Progenitor cell of endocrine pancreas (in vitro differentiated cells): ENCODE results near the gene LRCH1. TPM values are rescaled to one million over a fixed set of nuclear protein-coding genes. Genes with fewer than 3 reads are reported as not detected.

Experiments used
- DNase-seq: peaks from one replicate; pipeline ENCODE4 v3.0.0; 2021; ENCODE audit warnings: low spot score; ENCODE audit not compliant: unreplicated experiment
- H3K27ac Mint-ChIP-seq: 2 replicates; pipeline ENCODE4 v1.8.0; 2021; ENCODE audit warnings: mild to moderate bottlenecking, moderate library complexity, mixed read lengths
- H3K27me3 Mint-ChIP-seq: 2 replicates; pipeline ENCODE4 v1.8.0; 2021; ENCODE audit warnings: mixed read lengths
- H3K36me3 Mint-ChIP-seq: 2 replicates; pipeline ENCODE4 v1.8.0; 2022; ENCODE audit warnings: mixed read lengths; ENCODE audit not compliant: insufficient read depth
- H3K4me1 Mint-ChIP-seq: 2 replicates; pipeline ENCODE4 v1.8.0; 2021; ENCODE audit warnings: low read depth, mixed read lengths
- H3K4me3 Mint-ChIP-seq: 2 replicates; pipeline ENCODE4 v1.8.0; 2021; ENCODE audit warnings: low read depth, mild to moderate bottlenecking, moderate library complexity, mixed read lengths
- H3K9me3 Mint-ChIP-seq: 2 replicates; pipeline ENCODE4 v1.8.0; 2021; ENCODE audit warnings: low read depth, mixed read lengths
- total RNA-seq: library from RNA; stranded (reverse); gene quantifications from 2 replicates; pipeline ENCODE4 v1.2.1, GENCODE V29; 2021
- TF ChIP-seq, protein P1 (sequence below): fragments of 200-600 bp; sonication (generic); IDR thresholded peaks from one replicate; pipeline ENCODE4 v1.5.0; 2021; ENCODE audit warnings: antibody characterized with exemption, mild to moderate bottlenecking; ENCODE audit not compliant: unreplicated experiment

The LRCH1 gene
- total RNA-seq, 1 donor from 2014 or later, result 17.9 TPM

DNA sequence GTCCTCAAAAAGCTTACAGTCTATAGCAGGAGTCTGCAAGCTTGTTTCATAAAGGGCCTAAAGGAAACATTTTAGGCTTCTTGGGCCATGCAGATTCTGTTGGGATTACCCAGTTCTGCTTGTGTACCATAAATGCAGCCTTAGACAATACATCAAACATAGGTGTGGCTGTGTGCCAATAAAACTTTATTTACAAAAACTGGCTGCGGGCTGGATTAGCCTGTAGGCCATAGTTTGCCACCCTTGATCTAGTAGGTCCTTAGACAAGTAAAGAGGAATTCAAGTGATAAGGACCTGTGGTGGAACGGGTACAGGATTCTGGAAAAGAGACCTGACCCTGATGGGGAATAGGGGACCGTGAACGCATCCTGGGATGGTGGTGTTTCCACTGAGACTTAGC, 192.1 kb downstream of the LRCH1 start:
- no peaks in the 10 kb centered on the region for H3K27me3 Mint-ChIP-seq
- DNase-seq, result no peak
- H3K27ac Mint-ChIP-seq, result no peak overlapping the region
- no peaks in the 10 kb centered on the region for H3K9me3 Mint-ChIP-seq
- no peak overlapping the region for H3K4me3 Mint-ChIP-seq
- H3K4me1 Mint-ChIP-seq, result no peaks in the 10 kb centered on the region
- H3K36me3 Mint-ChIP-seq, result peaks cover 28% of the 10 kb centered on the region
- TF ChIP-seq, protein P1, sequence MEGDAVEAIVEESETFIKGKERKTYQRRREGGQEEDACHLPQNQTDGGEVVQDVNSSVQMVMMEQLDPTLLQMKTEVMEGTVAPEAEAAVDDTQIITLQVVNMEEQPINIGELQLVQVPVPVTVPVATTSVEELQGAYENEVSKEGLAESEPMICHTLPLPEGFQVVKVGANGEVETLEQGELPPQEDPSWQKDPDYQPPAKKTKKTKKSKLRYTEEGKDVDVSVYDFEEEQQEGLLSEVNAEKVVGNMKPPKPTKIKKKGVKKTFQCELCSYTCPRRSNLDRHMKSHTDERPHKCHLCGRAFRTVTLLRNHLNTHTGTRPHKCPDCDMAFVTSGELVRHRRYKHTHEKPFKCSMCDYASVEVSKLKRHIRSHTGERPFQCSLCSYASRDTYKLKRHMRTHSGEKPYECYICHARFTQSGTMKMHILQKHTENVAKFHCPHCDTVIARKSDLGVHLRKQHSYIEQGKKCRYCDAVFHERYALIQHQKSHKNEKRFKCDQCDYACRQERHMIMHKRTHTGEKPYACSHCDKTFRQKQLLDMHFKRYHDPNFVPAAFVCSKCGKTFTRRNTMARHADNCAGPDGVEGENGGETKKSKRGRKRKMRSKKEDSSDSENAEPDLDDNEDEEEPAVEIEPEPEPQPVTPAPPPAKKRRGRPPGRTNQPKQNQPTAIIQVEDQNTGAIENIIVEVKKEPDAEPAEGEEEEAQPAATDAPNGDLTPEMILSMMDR, result no peak

DNA sequence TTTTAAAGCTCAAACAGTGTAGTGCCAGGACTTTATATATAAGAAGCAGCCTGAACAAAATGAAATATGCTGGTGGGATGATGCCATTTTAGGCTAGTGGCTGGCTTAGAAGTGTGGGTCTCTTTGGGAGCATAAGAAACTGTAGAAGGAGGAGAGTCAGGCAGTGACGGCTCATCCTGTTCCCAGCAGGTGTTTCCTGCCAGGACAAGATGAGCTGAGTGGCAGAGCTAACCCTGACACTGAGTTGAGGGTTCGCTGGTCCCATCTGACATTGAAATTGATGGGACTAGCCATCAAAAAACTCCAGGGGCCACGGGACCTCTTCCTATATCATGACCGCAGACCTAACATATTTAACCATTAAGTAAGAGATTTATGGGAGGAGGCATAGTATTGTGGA, 192.7 kb downstream of the LRCH1 start:
- Mint-ChIP-seq H3K4me3 (no peak overlapping the region), H3K36me3 (peaks cover 29% of the 10 kb centered on the region), H3K9me3 (no peaks in the 10 kb centered on the region)

DNA sequence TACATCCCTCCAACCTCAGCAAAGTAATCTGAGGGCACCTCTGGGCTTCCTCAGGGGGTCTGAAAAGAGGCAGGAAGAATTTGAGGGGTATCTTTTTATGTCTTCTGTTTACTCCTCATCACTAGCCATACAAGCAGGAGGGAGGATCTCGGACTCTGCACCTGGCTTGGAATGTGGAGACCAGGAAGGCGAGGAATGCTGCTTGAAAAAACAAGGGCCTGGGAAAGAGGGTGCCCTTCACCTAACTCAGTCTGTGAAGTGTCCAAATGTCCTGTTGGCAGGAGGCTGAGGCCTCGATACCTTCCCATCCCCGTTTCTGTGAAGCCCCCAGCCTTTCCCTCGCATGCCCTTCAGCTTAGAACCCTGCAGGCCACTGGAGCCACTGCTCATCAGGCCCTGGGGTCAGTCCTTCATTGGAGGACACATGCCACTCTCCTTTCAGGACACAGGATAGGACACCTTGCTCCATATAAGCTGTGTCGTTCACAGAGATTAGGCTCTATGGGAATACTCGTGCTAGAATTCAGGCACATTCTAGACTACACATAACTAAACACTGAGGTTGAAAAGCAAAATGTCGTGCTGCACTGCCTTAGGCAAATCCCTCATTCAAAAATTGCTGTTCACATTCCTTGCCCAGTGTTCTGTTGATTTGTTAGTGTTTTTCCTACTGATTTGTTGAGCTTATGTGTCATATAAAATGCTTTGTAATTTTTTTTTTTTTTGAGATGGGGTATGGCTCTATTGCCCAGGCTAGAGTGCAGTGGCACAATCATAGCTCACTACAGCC, 194.3 kb downstream of the LRCH1 start:
- Mint-ChIP-seq H3K9me3 (no peaks in the 10 kb centered on the region), H3K4me1 (no peaks in the 10 kb centered on the region), H3K27ac (no peak overlapping the region), H3K36me3 (peaks cover 32% of the 10 kb centered on the region), H3K27me3 (no peaks in the 10 kb centered on the region), H3K4me3 (no peak overlapping the region)
- no peak for DNase-seq
- TF ChIP-seq, protein P1, result no peak

More for the DNA sequence above, 192.7 kb downstream of the LRCH1 start:
- no peaks in the 10 kb centered on the region for H3K27me3 Mint-ChIP-seq
- TF ChIP-seq, protein P1, result no peak
- no peak overlapping the region for H3K27ac Mint-ChIP-seq
- no peaks in the 10 kb centered on the region for H3K4me1 Mint-ChIP-seq
- no peak for DNase-seq

DNA sequence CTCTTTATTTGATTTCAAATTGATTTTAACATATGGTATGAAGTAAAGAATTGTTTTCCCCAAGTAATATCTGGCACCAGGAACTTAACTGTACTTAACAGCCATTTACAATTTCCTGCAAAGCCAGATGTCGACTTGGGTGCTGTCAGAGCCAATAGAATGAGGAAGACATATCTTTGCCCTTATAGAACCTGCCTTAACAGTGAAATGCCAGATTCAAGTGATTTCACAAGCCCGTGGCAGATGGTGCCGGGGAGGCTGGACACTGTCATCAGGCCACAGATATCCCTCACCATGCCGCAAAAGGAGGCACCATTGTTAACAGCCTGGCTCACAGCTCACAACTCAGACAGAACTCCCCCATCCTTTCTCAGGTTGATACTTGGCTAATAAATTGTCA, 195.3 kb downstream of the LRCH1 start:
- H3K36me3 Mint-ChIP-seq, result peaks cover 32% of the 10 kb centered on the region
- DNase-seq, result no peak
- no peaks in the 10 kb centered on the region for H3K9me3 Mint-ChIP-seq
- no peak overlapping the region for H3K4me3 Mint-ChIP-seq
- H3K4me1 Mint-ChIP-seq, result no peaks in the 10 kb centered on the region
- no peaks in the 10 kb centered on the region for H3K27me3 Mint-ChIP-seq
- TF ChIP-seq, protein P1, result no peak
- no peak overlapping the region for H3K27ac Mint-ChIP-seq

DNA sequence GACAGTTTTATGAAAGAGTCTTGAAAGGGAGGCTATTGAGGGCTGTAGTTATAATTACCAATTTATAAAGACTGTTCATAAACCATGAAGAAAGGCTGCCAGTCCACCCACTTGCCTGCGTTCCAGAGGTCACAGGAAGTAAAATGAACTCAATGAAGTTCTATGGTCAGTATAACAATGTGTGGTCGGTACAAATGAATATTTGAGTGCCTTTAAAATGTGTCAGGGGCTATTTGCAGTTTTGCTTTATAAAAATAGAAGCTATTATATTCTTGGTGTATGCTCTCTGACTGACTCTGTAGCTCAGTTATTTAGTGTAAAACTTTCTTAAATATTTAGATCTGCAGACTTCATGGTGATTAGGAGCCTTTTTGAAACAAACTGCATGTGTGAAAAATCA, 197.0 kb downstream of the LRCH1 start:
- no peak overlapping the region for H3K4me3 Mint-ChIP-seq
- TF ChIP-seq, protein P1, result no peak
- no peaks in the 10 kb centered on the region for H3K9me3 Mint-ChIP-seq
- H3K27me3 Mint-ChIP-seq, result no peaks in the 10 kb centered on the region
- H3K27ac Mint-ChIP-seq, result no peak overlapping the region
- no peak for DNase-seq
- H3K36me3 Mint-ChIP-seq, result peaks cover 26% of the 10 kb centered on the region
- H3K4me1 Mint-ChIP-seq, result no peaks in the 10 kb centered on the region
